Measurements from ENCODE around the gene ATF7.

DNA sequence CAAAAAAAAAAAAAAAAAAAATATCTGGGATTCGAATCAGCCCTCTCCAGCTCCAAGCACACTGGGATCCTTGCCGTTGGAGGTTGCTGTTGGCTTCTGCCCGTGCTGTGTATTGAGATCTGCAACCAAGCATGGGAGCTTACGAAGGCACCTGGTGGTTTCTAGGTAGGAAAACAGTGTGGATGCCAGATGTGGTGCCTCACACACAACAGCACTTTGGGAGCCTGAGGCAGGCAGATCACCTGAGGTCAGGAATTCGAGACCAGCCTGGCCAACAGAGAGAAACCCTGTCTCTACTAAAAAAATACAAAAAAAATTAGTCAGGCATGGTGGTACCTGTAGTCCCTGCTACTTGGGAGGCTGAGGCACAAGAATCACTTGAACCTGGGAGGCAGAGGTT, 47.4 kb downstream of the ATF7 start:
- TF ChIP-seq, protein P1, sequence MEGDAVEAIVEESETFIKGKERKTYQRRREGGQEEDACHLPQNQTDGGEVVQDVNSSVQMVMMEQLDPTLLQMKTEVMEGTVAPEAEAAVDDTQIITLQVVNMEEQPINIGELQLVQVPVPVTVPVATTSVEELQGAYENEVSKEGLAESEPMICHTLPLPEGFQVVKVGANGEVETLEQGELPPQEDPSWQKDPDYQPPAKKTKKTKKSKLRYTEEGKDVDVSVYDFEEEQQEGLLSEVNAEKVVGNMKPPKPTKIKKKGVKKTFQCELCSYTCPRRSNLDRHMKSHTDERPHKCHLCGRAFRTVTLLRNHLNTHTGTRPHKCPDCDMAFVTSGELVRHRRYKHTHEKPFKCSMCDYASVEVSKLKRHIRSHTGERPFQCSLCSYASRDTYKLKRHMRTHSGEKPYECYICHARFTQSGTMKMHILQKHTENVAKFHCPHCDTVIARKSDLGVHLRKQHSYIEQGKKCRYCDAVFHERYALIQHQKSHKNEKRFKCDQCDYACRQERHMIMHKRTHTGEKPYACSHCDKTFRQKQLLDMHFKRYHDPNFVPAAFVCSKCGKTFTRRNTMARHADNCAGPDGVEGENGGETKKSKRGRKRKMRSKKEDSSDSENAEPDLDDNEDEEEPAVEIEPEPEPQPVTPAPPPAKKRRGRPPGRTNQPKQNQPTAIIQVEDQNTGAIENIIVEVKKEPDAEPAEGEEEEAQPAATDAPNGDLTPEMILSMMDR (IDR thresholded peaks at IDR 0.05 in 2 of 3, conservative IDR thresholded peaks at IDR 0.05 in 1 of 3; ENCODE audit: insufficient read depth in 2 of 3, low read depth in 1 of 3, low read length in 3 of 3), result no peak
- TF ChIP-seq GATA2 (CRISPR knock-in tag; IDR thresholded peaks at IDR 0.05), result no peak
- no peak for TF ChIP-seq EHMT2 (IDR thresholded peaks at IDR 0.05)
- no peak for TF ChIP-seq FOXM1 (IDR thresholded peaks at IDR 0.05; ENCODE audit: low read depth)
- no peak for TF ChIP-seq FOXM1 (CRISPR knock-in tag; IDR thresholded peaks at IDR 0.05; ENCODE audit: low read depth)
- no peak for TF ChIP-seq PTBP1 (IDR thresholded peaks at IDR 0.05; ENCODE audit: low read depth, low read length)

Data from K562 (cell line).